ENCODE data around the gene TEX48. TPM values are rescaled to one million over a fixed set of nuclear protein-coding genes. Genes with fewer than 3 reads are reported as not detected.

The TEX48 gene
- total RNA-seq, 1 donor from 2014 or later = not detected

DNA sequence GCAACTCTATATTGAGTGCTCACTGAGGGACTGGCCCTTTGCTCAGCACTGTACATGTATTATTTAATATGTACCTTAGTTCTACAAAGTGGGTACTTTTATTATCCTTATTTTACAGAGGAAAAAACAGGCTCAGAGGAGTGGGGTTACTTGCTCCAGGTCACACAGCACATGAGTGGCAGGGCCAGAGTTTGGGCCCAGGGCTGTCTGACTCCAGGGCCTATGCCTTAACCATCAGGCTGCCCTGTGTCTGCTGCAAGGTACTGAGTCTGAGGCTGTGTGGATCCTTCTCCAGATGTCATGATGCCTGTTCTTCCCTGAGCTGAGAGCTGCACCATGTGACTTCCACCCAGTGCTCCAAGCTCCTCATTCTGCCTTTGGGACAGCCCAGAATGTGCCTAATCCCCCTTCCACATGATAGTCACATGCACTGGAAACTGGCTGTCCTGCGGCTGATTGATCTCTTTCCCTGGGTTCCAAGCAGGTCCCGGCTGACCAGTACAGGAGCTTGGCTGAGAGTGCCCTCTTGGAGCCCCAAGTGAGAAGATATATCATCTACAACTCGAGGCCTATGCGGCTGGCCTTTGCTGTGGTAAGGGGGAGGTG lies 55.5 kb downstream of the TEX48 start:
- Histone ChIP-seq H3K36me3 (peaks cover 41% of the 10 kb centered on the region), H3K27me3 (ENCODE audit: low read depth) (no peaks in the 10 kb centered on the region), H3K9me3 (replicated peaks) (no peaks in the 10 kb centered on the region), H3K27ac (replicated peaks) (no peak overlapping the region), H3K4me1 (peaks cover 10% of the 10 kb centered on the region), H3K4me3 (no peak overlapping the region)
- no peak for DNase-seq
- intact Hi-C loops (cut with micrococcal nuclease) = no loop called here
- TF ChIP-seq CTCF (IDR thresholded peaks at IDR 0.05; ENCODE audit: borderline replicate concordance) = no peak

DNA sequence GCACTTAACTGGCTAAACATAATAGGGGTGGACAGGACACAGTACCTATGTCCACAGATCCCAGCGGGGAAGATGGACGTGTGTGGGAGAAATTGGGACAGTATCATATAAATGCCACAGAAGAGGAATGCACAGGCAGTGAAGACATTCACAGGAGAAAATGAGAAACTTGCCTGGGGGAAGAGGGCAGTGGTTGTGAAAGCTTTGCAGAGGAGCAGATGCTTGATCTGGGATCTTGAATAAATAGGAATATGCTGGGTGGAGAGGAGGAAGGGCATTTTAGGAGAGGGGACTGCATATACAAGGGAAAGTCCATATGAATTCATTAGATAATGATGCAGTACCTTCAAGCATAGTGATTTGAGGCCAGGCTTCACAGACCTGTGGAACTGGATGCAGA lies 57.3 kb downstream of the TEX48 start:
- no peak for TF ChIP-seq CTCF (IDR thresholded peaks at IDR 0.05; ENCODE audit: borderline replicate concordance)
- no peak for DNase-seq
- Histone ChIP-seq H3K4me1 (peaks cover 10% of the 10 kb centered on the region), H3K27me3 (ENCODE audit: low read depth) (no peaks in the 10 kb centered on the region), H3K27ac (replicated peaks) (no peak overlapping the region), H3K36me3 (peaks cover 28% of the 10 kb centered on the region), H3K9me3 (replicated peaks) (no peaks in the 10 kb centered on the region), H3K4me3 (no peak overlapping the region)
- intact Hi-C loops (cut with micrococcal nuclease) = no loop called here

DNA sequence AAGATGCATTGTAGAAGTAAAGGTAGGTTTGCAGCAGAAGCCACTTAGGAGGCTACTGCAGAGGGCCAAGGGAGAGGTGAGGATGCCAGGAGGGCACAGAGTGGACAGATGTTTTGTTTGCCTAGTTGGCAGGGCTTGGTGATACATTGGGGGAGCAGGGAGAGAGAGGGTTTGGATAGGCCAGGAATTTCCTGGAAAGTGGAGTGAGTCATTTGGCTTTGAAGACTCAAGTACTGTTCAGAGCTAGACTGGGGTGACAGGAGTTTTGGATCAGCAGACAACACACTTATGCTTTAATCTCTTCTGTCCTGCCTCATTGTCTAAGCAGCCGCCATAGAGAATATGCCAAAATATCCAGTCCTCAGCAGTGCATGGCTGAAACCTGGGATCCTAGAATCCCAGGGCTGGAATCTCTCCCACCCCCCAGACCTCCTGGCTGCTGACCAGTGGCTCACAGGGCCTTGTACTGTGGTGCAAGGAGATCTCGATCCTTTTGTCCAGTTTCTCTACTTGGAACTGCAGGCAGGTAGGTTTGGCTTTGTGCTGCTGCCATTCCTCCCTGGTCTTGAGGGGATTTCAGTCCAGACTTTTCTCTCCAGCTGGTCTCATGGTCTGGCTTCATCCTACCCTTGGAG lies 59.9 kb downstream of the TEX48 start:
- Histone ChIP-seq H3K36me3 (peaks cover 9% of the 10 kb centered on the region), H3K4me1 (peaks cover 10% of the 10 kb centered on the region), H3K27me3 (ENCODE audit: low read depth) (no peaks in the 10 kb centered on the region), H3K9me3 (replicated peaks) (no peaks in the 10 kb centered on the region), H3K27ac (replicated peaks) (no peak overlapping the region), H3K4me3 (no peak overlapping the region)
- DNase-seq = no peak
- no peak for TF ChIP-seq CTCF (IDR thresholded peaks at IDR 0.05; ENCODE audit: borderline replicate concordance)
- intact Hi-C loops (cut with micrococcal nuclease) = no loop called here

DNA sequence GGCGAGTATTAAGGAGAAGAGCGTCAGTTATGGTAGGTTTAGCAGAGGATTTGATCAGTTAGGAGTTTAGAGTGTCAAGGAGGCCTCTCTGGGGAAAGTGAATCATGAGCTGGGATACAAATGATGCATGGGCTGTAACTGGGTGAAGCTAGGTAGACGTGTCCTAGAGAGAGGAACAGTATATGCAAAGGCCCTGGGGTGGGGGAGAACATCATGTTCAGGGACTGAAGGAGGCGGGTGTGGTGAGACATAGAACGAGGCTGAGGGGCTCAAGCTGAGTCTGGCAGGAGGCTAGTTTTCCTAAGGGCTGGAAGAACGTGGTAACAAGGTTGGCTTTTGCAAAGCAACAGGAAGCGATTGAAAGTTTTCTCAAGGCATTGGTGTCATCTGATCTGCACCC lies 60.4 kb downstream of the TEX48 start:
- Histone ChIP-seq H3K4me1 (peaks cover 10% of the 10 kb centered on the region), H3K9me3 (replicated peaks) (no peaks in the 10 kb centered on the region), H3K4me3 (no peak overlapping the region), H3K36me3 (peaks cover 9% of the 10 kb centered on the region), H3K27me3 (ENCODE audit: low read depth) (no peaks in the 10 kb centered on the region), H3K27ac (replicated peaks) (no peak overlapping the region)
- DNase-seq = no peak
- intact Hi-C loops (cut with micrococcal nuclease) = no loop called here
- no peak for TF ChIP-seq CTCF (IDR thresholded peaks at IDR 0.05; ENCODE audit: borderline replicate concordance)

GRCh38 chr9:114619191-114619761 lies 62.7 kb downstream of the TEX48 start:
- DNase-seq = no peak
- Histone ChIP-seq H3K9me3 (replicated peaks) (no peaks in the 10 kb centered on the region), H3K27ac (replicated peaks) (peak overlapping the region; percentile 33), H3K27me3 (ENCODE audit: low read depth) (no peaks in the 10 kb centered on the region), H3K36me3 (peaks cover 6% of the 10 kb centered on the region), H3K4me1 (peaks cover 10% of the 10 kb centered on the region), H3K4me3 (peak overlapping the region; percentile 24)
- intact Hi-C loops (cut with micrococcal nuclease) = no loop called here
- TF ChIP-seq CTCF (IDR thresholded peaks at IDR 0.05; ENCODE audit: borderline replicate concordance) = no peak

All from left ventricle myocardium inferior (tissue), 1 donor.